T-cell (primary cell): ENCODE data around the gene MYMX. TPM values are rescaled to one million over a fixed set of nuclear protein-coding genes. Genes with fewer than 3 reads are reported as not detected.

Experiments used
- ATAC-seq, 4 experiments: fragments of 200-7000 bp in 3 of 4; fragments of 150-1000 bp in 1 of 4; cut with Tn5 transposase; replicated peaks in 1 of 4; 1 replicate in 3 of 4; 2 replicates in 1 of 4; pipeline ENCODE4 v1.10.0; 2021; ENCODE audit warnings: moderate library complexity in 3 of 4, mild to moderate bottlenecking in 2 of 4, moderate number of reproducible peaks in 1 of 4
- CTCF ChIA-PET, 2 donors: fragments of 300-600 bp; sonication (Branson Sonifier 250); formaldehyde crosslinking; loops; one replicate each; lab custom pipeline; 2022; ENCODE audit warnings: antibody characterized with exemption in 2 of 2; lab: Charles Lee
- POLR2A ChIA-PET, 2 donors: fragments of 300-600 bp; sonication (Branson Sonifier 250); formaldehyde crosslinking; loops; one replicate each; lab custom pipeline; 2022; ENCODE audit warnings: antibody characterized with exemption in 2 of 2; lab: Charles Lee
- DNase-seq, 35 experiments: peaks; one replicate each; pipeline versions ENCODE4 v3.0.0 to v3.0.0-alpha.2; 2013 to 2023
- H3K27ac ChIP-seq: one replicate; pipeline ENCODE4 v1.5.1; 2013; ENCODE audit warnings: low read length
- H3K27me3 ChIP-seq, 2 experiments: replicated peaks in 1 of 2; 1 replicate in 1 of 2; 2 replicates in 1 of 2; pipeline versions ENCODE4 v1.6.1 to v1.7.0; 2013; ENCODE audit warnings: low read length in 1 of 2, mixed read lengths in 1 of 2; ENCODE audit not compliant: control insufficient read depth in 2 of 2, insufficient read depth in 2 of 2; ENCODE audit errors: extremely low read depth in 1 of 2
- H3K36me3 ChIP-seq, 2 donors: 1 replicate in 1 of 2; 2 replicates in 1 of 2; pipeline versions ENCODE4 v1.6.1 to v1.7.0; 2013; ENCODE audit warnings: low read length in 1 of 2; ENCODE audit not compliant: control insufficient read depth in 2 of 2, insufficient read depth in 1 of 2; ENCODE audit errors: extremely low read depth in 1 of 2
- H3K4me1 ChIP-seq, 2 experiments: 1 replicate in 1 of 2; 2 replicates in 1 of 2; pipeline versions ENCODE4 v1.6.1 to v1.7.0; 2013; ENCODE audit warnings: low read length in 2 of 2, mixed read lengths in 1 of 2; ENCODE audit not compliant: insufficient read depth in 2 of 2, control insufficient read depth in 1 of 2; ENCODE audit errors: extremely low read depth in 1 of 2
- H3K4me3 ChIP-seq, 2 donors: 1 replicate in 1 of 2; 2 replicates in 1 of 2; pipeline versions ENCODE4 v1.5.1 to v1.7.0; 2013; ENCODE audit warnings: mild to moderate bottlenecking in 2 of 2, low read length in 1 of 2, moderate library complexity in 1 of 2; ENCODE audit not compliant: control insufficient read depth in 1 of 2; ENCODE audit errors: extremely low read depth in 1 of 2
- H3K9me3 ChIP-seq: 2 replicates; pipeline ENCODE4 v1.7.0; 2013
- H3K27ac Mint-ChIP-seq, 2 donors: one replicate each; pipeline ENCODE4 v1.8.0; 2020 to 2021; ENCODE audit warnings: mild to moderate bottlenecking in 2 of 2, mixed read lengths in 2 of 2
- H3K27me3 Mint-ChIP-seq, 2 donors: one replicate each; pipeline ENCODE4 v1.8.0; 2021 to 2022; ENCODE audit warnings: mixed read lengths in 2 of 2
- H3K36me3 Mint-ChIP-seq: one replicate; pipeline ENCODE4 v1.8.0; 2021; ENCODE audit warnings: mixed read lengths
- H3K4me1 Mint-ChIP-seq, 3 donors: one replicate each; pipeline ENCODE4 v1.8.0; 2020 to 2022; ENCODE audit warnings: mixed read lengths in 3 of 3, mild to moderate bottlenecking in 1 of 3
- H3K4me3 Mint-ChIP-seq, 3 donors: one replicate each; pipeline ENCODE4 v1.8.0; 2020 to 2022; ENCODE audit warnings: mild to moderate bottlenecking in 3 of 3, mixed read lengths in 3 of 3, moderate library complexity in 3 of 3
- H3K9me3 Mint-ChIP-seq, 3 donors: one replicate each; pipeline ENCODE4 v1.8.0; 2020 to 2022; ENCODE audit warnings: mixed read lengths in 3 of 3
- whole genome bisulfite sequencing: methylation state at CpG from one replicate; pipeline ENCODE4 v1.1.5; 2013; ENCODE audit warnings: missing lambda C conversion rate; ENCODE audit not compliant: insufficient coverage; 5-methylcytosine and 5-hydroxymethylcytosine counted together
- total RNA-seq, 35 experiments: library from RNA in 6 of 35; stranded (reverse) in 6 of 35; fragments of 120-200 nt in 1 of 35; gene quantifications; one replicate each; pipeline versions ENCODE4 v1.2.1 to v1.2.4 and lab custom pipeline; 2013 to 2026

Gene MYMX
- total RNA-seq, 5 donors from 2014 or later (not counting 1 experiment from before 2014, with no cell fraction given), result not detected

DNA sequence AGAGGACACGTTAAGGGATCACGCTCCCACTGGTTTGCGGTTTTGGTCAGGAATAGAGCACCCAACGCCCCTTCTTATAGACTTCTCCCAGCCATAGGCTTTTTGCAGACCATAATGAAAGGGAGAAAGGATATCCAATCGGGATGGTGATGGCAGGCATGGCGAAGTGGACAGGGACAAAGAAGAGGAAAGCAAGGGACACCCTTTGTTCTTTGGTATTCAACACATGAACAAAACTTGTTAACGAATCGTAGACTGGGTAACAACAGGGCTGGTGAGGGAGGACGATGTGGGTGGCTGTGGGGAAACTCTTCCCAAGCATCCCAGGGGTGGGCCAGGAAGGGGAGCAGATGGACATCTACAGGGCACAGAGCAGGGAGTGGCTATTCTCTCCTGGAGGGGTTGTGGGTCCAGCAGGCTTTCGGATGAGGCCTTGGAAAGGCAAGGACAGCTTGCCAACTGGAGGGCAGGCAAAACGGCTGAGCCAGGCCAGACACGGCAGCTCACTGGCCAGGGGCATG is 28.7 kb downstream of the MYMX start:
- H3K36me3 ChIP-seq, result peaks cover 5 to 22% of the 10 kb centered on the region in 2 donors
- ChIA-PET POLR2A (no interaction called here), CTCF (interaction anchor here (0.6 to 2.4 kb wide), 4 partner anchors 11 to 380 kb away, joined by 3 to 9 read pairs (median 6); partner anchors contain the start of genes SLC29A1 (in 1 of the 2) and SLC35B2 (in 1 of the 2))
- ATAC-seq (no peak), DNase-seq (no peak)
- peaks cover 9 to 26% of the 10 kb centered on the region in 2 experiments for H3K4me1 ChIP-seq
- peak overlapping the region; percentile 94 to 99 (median 98) for H3K4me3 Mint-ChIP-seq
- WGBS, result 91% methylated on average over 5 of the region's 12 CpGs
- H3K27ac Mint-ChIP-seq, result peak overlapping the region; percentile 63 to 99
- peak overlapping the region; percentile 69 to 99 for H3K4me3 ChIP-seq
- no peaks in the 10 kb centered on the region for H3K27me3 Mint-ChIP-seq
- peaks cover 23% of the 10 kb centered on the region for H3K36me3 Mint-ChIP-seq
- H3K9me3 Mint-ChIP-seq, result no peaks in the 10 kb centered on the region
- no peaks in the 10 kb centered on the region for H3K27me3 ChIP-seq
- peaks cover 32 to 42% (median 36%) of the 10 kb centered on the region in 3 donors for H3K4me1 Mint-ChIP-seq
- H3K9me3 ChIP-seq, result no peaks in the 10 kb centered on the region
- peak overlapping the region; percentile 95 for H3K27ac ChIP-seq

DNA sequence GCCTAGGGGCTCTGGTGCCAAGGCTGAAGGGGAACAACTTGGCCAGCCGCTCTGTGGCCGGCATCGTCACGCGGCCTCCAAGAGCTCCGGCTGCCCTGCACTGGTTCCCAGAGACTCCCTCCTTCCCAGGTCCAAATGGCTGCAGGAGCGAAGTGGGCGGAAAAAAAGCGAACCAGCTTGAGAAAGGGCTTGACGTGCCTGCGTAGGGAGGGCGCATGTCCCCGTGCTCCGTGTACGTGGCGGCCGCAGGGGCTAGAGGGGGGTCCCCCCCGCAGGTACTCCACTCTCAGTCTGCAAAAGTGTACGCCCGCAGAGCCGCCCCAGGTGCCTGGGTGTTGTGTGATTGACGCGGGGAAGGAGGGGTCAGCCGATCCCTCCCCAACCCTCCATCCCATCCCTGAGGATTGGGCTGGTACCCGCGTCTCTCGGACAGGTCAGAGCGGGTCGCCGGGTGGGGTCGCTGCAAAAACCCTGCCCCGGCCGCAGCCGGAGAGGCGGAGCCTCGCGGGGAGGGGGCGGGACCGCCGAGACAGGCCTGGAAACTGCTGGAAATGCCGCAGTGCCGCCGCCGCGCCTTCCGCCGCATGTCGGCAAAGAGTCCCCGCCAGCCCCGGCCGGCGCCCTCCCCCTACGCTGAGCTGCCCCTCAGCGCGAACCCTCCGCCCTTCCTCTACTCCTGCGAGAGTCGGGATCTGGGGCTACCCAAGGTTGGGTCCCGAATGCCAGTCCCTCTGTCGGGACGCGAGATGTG is 29.4 kb downstream of the MYMX start:
- H3K4me1 ChIP-seq, result peaks cover 9 to 26% of the 10 kb centered on the region in 2 experiments
- peak overlapping the region; percentile 98 to 99 for H3K27ac Mint-ChIP-seq
- DNase-seq (peak; percentile 46 to 88 (median 67)), ATAC-seq (peak; percentile 51 to 55 (median 54))
- no peaks in the 10 kb centered on the region for H3K27me3 Mint-ChIP-seq
- ChIA-PET POLR2A (interaction anchor here (0.5 to 2.3 kb wide), 6 partner anchors 9 to 1317 kb away, joined by 3 to 28 read pairs (median 6); partner anchors contain the start of genes CNPY3 (in 1 of the 2), SLC35B2 (in 1 of the 2) and VEGFA (in 1 of the 2)), CTCF (interaction anchor here (0.6 to 2.4 kb wide), 5 partner anchors 8 to 143 kb away, joined by 3 to 9 read pairs (median 5); partner anchors contain the start of genes SLC29A1 (in 1 of the 2) and SLC35B2 (in 1 of the 2))
- H3K4me1 Mint-ChIP-seq, result peaks cover 37 to 48% (median 39%) of the 10 kb centered on the region in 3 donors
- peaks cover 29% of the 10 kb centered on the region for H3K36me3 Mint-ChIP-seq
- no peaks in the 10 kb centered on the region for H3K27me3 ChIP-seq
- H3K9me3 Mint-ChIP-seq, result no peaks in the 10 kb centered on the region
- H3K4me3 ChIP-seq, result peak overlapping the region; percentile 69 to 99
- H3K4me3 Mint-ChIP-seq, result peak overlapping the region; percentile 94 to 99 (median 98)
- peaks cover 5 to 29% of the 10 kb centered on the region in 2 donors for H3K36me3 ChIP-seq
- WGBS, result 4% methylated on average over 34 of the region's 62 CpGs
- peak overlapping the region; percentile 95 for H3K27ac ChIP-seq
- H3K9me3 ChIP-seq, result no peaks in the 10 kb centered on the region

DNA sequence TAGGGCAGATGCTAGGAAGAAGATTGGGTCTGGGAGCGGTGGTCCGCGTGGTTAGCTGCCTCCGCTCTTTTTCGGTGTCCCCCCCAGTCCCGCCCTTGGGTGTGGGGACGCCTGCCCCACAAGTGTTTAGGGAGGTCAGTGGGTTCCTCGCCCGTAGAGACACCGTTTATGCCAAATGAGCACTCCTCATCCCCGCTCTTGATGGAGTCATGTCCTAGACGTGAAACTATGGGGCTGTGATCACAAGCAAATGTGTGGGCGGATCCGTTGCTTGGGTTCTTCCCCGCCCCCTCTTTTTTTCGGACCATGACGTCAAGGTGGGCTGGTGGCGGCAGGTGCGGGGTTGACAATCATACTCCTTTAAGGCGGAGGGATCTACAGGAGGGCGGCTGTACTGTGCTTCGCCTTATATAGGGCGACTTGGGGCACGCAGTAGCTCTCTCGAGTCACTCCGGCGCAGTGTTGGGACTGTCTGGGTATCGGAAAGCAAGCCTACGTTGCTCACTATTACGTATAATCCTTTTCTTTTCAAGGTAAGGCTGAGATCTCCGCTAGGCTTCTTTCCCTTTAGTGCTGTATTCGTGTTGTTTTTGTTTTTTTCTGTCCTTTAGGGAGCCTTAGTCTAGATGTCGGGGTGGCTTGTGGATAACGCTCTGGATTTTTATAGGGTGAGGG is 30.1 kb downstream of the MYMX start, which contains the start of gene HSP90AB1:
HSP90AB1 (plus strand) TSS at position 439 of the 675 bp plus-strand sequence. CDS start 1,529 bp downstream, outside the sequence.
- H3K4me3 Mint-ChIP-seq, result peak within 1 kb of the TSS; percentile 94 to 99 (median 98)
- DNase-seq (peak; percentile 86 to 98 (median 95)), ATAC-seq (peak; percentile 78 to 83 (median 81))
- CTCF ChIA-PET, result interaction anchor here (0.6 to 2.4 kb wide), 7 partner anchors 9 to 717 kb away, joined by 3 to 9 read pairs (median 4); partner anchors contain the start of genes SLC29A1 (in 1 of the 2) and SLC35B2 (in 1 of the 2)
- peak within 1 kb of the TSS; percentile 95 for H3K27ac ChIP-seq
- H3K4me1 ChIP-seq, result peaks cover 9 to 26% of the 10 kb centered on the region in 2 experiments
- H3K4me1 Mint-ChIP-seq, result peaks cover 44 to 54% (median 45%) of the 10 kb centered on the region in 3 donors
- peaks cover 5 to 36% of the 10 kb centered on the region in 2 donors for H3K36me3 ChIP-seq
- 0% methylated on average over 11 of the region's 34 CpGs for WGBS
- H3K9me3 ChIP-seq, result no peaks in the 10 kb centered on the region
- peak within 1 kb of the TSS; percentile 98 to 99 for H3K27ac Mint-ChIP-seq
- H3K9me3 Mint-ChIP-seq, result no peaks in the 10 kb centered on the region
- POLR2A ChIA-PET, result interaction anchor here (0.5 to 2.3 kb wide), 8 partner anchors 9 to 1318 kb away, joined by 3 to 28 read pairs (median 6); partner anchors contain the start of genes CNPY3 (in 1 of the 2), MYMX (in 1 of the 2), SLC35B2 (in 1 of the 2) and VEGFA (in 1 of the 2)
- H3K36me3 Mint-ChIP-seq, result peaks cover 36% of the 10 kb centered on the region
- H3K4me3 ChIP-seq, result peak within 1 kb of the TSS; percentile 69 to 99
- H3K27me3 ChIP-seq, result no peaks in the 10 kb centered on the region
- H3K27me3 Mint-ChIP-seq, result no peaks in the 10 kb centered on the region

DNA sequence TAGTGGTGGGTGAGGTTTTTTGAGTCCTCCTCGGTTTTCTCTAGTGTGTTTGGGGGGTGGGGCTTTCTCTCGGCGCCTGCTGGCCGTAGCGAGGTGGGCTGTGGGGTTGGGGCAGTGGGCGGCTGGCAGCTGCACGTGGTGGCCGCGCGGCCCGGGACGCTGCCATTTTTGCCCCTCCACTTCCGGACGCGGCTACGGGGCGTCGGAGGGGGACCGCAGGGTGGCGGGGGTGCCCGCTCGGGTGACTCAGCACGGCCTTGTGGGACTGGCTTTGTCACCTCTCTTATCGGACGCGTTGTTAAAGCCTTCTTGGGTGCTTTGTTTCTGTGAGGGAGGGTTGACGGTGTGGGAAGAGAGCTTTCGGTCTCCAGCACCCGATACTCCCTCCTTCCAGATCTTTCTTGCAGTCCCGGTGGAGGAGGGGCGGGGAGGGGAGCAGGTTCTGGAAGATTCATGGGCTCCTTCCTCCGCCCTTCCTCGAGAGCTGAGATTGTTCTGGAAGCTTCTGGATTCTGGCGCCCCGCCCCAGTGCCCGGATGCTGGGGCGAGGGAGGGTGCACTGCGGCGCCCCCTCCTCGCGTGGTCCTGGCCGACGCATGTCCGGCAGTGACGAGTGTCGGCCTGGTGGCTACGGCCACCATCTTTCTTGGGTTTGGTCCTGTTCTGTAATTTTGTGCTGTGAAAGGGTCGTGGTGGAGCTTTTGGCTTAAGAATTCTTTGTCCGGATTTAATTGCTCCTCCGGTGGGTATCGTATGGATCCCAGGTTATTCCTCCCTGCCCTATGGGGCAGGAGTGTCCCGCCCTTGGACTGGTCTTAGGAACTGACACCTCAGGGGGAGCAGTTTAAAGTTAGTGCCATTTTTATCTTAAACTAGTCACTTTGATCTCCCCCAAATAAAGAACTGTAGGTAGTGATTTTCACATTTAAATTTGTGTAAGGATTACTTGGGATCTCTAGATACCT is 30.9 kb downstream of the MYMX start:
- H3K4me3 ChIP-seq, result peak overlapping the region; percentile 69 to 99
- CTCF ChIA-PET, result interaction anchor here (0.6 to 2.4 kb wide), 8 partner anchors 9 to 718 kb away, joined by 3 to 9 read pairs (median 6); partner anchors contain the start of genes SLC29A1 (in 1 of the 2) and SLC35B2 (in 1 of the 2)
- WGBS, result under 1% methylated on average over 42 of the region's 52 CpGs

DNA sequence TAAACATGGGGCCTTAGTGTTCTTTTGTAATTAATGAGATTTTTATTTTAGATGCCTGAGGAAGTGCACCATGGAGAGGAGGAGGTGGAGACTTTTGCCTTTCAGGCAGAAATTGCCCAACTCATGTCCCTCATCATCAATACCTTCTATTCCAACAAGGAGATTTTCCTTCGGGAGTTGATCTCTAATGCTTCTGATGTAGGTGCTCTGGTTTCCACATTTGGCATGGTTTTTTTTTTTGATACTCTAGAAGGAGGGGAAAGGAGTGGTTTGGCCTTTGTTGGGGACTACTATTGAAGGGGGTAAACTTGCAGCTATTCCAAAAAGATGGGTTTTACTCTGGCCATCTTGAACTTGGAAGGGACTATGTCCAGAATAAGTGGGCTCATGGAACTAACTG is 31.9 kb downstream of the MYMX start:
- Mint-ChIP-seq H3K9me3 (no peaks in the 10 kb centered on the region), H3K27ac (peak overlapping the region; percentile 98 to 99), H3K27me3 (no peaks in the 10 kb centered on the region), H3K4me3 (peak overlapping the region; percentile 94 to 99 (median 98)), H3K36me3 (peaks cover 53% of the 10 kb centered on the region), H3K4me1 (peaks cover 58 to 69% (median 59%) of the 10 kb centered on the region in 3 donors)
- CTCF ChIA-PET, result interaction anchor here in 1 of 2 donors (1.0 to 1.4 kb wide), 3 partner anchors 8 to 16 kb away, joined by 5 to 6 read pairs (median 6); partner anchors contain the start of gene SLC35B2
- H3K4me3 ChIP-seq, result peak overlapping the region; percentile 35 to 69
- peaks cover 8 to 53% of the 10 kb centered on the region in 2 donors for H3K36me3 ChIP-seq
- peak overlapping the region; percentile 95 for H3K27ac ChIP-seq
- POLR2A ChIA-PET, result interaction anchor here (1.3 to 2.3 kb wide), 2 partner anchors 8 kb away, joined by 7 to 28 read pairs; partner anchors contain the start of gene SLC35B2 (in 2 of the 2)
- H3K9me3 ChIP-seq, result no peaks in the 10 kb centered on the region
- H3K27me3 ChIP-seq, result no peaks in the 10 kb centered on the region
- no CpG with 5 or more reads among the region's 1 CpG for WGBS
- ATAC-seq (no peak), DNase-seq (no peak)
- H3K4me1 ChIP-seq, result peaks cover 9 to 29% of the 10 kb centered on the region in 2 experiments

More for the DNA sequence above, 30.9 kb downstream of the MYMX start:
- no peaks in the 10 kb centered on the region for H3K27me3 Mint-ChIP-seq
- POLR2A ChIA-PET, result interaction anchor here (0.6 to 2.3 kb wide), 8 partner anchors 9 to 1318 kb away, joined by 3 to 28 read pairs (median 6); partner anchors contain the start of genes SLC35B2 (in 2 of the 2), CNPY3 (in 1 of the 2) and MYMX (in 1 of the 2)
- H3K4me1 Mint-ChIP-seq, result peaks cover 50 to 60% (median 50%) of the 10 kb centered on the region in 3 donors
- no peaks in the 10 kb centered on the region for H3K9me3 Mint-ChIP-seq
- H3K27me3 ChIP-seq, result no peaks in the 10 kb centered on the region
- H3K36me3 ChIP-seq, result peaks cover 8 to 44% of the 10 kb centered on the region in 2 donors
- peaks cover 9 to 26% of the 10 kb centered on the region in 2 experiments for H3K4me1 ChIP-seq
- H3K36me3 Mint-ChIP-seq, result peaks cover 43% of the 10 kb centered on the region
- H3K27ac Mint-ChIP-seq, result peak overlapping the region; percentile 98 to 99
- ATAC-seq, result peak; percentile 53 to 70 (median 65)
- H3K27ac ChIP-seq, result peak overlapping the region; percentile 95
- no peaks in the 10 kb centered on the region for H3K9me3 ChIP-seq
- H3K4me3 Mint-ChIP-seq, result peak overlapping the region; percentile 94 to 99 (median 98)
- peak; percentile 72 to 91 (median 84) for DNase-seq
